Astrocyte of the spinal cord (primary cell): Measurements from ENCODE around the gene TC2N.

Source experiments
- DNase-seq: peaks from one replicate; pipeline ENCODE4 v3.0.0; 2011; ENCODE audit warnings: low read depth, low spot score
- H3K4me3 ChIP-seq: 2 replicates; pipeline ENCODE4 v1.5.1; 2011; ENCODE audit warnings: low read depth, mild to moderate bottlenecking, low read length, moderate library complexity
- in situ Hi-C: cut with HindIII; loops from 2 replicates; pipeline ENCODE4 v1.10.0; 2017; ENCODE audit warnings: low sequenced_read_pairs
- TF ChIP-seq, protein P1 (sequence below): IDR thresholded peaks from 2 replicates; pipeline ENCODE4 v1.5.1; 2012; ENCODE audit warnings: low read depth, mild to moderate bottlenecking, low read length, inconsistent platforms

TC2N gene

DNA sequence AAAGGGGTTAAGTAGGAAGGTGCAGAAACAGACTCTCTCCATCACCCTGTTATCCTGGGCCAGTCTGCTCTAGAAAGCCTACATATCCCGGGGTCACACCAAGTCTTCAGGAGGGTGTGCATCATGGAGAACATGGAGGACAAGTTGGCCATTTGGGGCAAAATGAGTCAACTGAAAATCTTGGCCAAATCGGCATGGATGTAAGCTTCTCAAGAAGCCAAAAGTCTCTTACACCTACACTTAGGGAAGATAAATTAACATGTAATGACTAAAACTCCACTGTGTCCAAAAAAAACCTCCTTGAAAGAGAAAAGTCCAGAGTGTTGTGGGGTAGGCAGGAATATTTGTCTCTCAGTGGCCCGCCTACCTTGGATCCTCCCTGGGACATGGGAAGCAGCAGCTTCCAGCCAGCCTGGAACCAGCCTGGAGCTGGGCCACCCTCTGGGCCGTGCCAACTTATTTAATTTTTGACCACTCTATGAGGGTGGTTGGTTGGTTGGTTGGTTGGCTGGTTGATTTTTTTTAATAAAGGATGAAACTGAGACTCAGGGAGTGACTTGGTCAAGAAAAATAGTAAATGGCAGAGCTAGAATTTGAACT is 17.9 kb upstream of the TC2N start:
- no peak for DNase-seq
- H3K4me3 ChIP-seq = no peak overlapping the region
- in situ Hi-C loops = no loop called here
- TF ChIP-seq, protein P1, sequence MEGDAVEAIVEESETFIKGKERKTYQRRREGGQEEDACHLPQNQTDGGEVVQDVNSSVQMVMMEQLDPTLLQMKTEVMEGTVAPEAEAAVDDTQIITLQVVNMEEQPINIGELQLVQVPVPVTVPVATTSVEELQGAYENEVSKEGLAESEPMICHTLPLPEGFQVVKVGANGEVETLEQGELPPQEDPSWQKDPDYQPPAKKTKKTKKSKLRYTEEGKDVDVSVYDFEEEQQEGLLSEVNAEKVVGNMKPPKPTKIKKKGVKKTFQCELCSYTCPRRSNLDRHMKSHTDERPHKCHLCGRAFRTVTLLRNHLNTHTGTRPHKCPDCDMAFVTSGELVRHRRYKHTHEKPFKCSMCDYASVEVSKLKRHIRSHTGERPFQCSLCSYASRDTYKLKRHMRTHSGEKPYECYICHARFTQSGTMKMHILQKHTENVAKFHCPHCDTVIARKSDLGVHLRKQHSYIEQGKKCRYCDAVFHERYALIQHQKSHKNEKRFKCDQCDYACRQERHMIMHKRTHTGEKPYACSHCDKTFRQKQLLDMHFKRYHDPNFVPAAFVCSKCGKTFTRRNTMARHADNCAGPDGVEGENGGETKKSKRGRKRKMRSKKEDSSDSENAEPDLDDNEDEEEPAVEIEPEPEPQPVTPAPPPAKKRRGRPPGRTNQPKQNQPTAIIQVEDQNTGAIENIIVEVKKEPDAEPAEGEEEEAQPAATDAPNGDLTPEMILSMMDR = no peak

GRCh38 chr14:91884664-91885063 is 17.3 kb upstream of the TC2N start:
- TF ChIP-seq, protein P1 = no peak
- in situ Hi-C loops = no loop called here
- DNase-seq = no peak
- no peak overlapping the region for H3K4me3 ChIP-seq

GRCh38 chr14:91883753-91884152 is 16.4 kb upstream of the TC2N start:
- in situ Hi-C loops = no loop called here
- H3K4me3 ChIP-seq = no peak overlapping the region
- DNase-seq = no peak
- TF ChIP-seq, protein P1 = no peak

- TF ChIP-seq, protein P1 = no peak
- DNase-seq = no peak
- no peak overlapping the region for H3K4me3 ChIP-seq
- in situ Hi-C loops = no loop called here
Measured at GRCh38 chr14:91882776-91883175, 15.4 kb upstream of the TC2N start.

- TF ChIP-seq, protein P1 = no peak
- DNase-seq = no peak
- in situ Hi-C loops = no loop called here
- H3K4me3 ChIP-seq = no peak overlapping the region
Measured at GRCh38 chr14:91882369-91882768, 15.0 kb upstream of the TC2N start.

- H3K4me3 ChIP-seq = no peak overlapping the region
- in situ Hi-C loops = no loop called here
- TF ChIP-seq, protein P1 = no peak
- DNase-seq = no peak
Measured at GRCh38 chr14:91879196-91879595, 11.9 kb upstream of the TC2N start.
